BJ (cell line): ENCODE results near the gene RBMX. TPM values are rescaled to one million over a fixed set of nuclear protein-coding genes. Genes with fewer than 3 reads are reported as not detected.
A peak's percentile ranks its signal among the peaks of the same experiment; 100 is the strongest.

ENCODE experiments used
- CTCF ChIA-PET: fragments of 350-600 bp; formaldehyde crosslinking; extraction: SDS; loops from one replicate; lab custom pipeline; 2021; ENCODE audit warnings: antibody characterized with exemption, inconsistent platforms; lab: Yijun Ruan, JAX
- POLR2A ChIA-PET: fragments of 300-600 bp; sonication (Branson Sonifier 250); formaldehyde crosslinking; extraction: SDS; loops from one replicate; lab custom pipeline; 2021; ENCODE audit warnings: antibody characterized with exemption; lab: Charles Lee
- DNase-seq: peaks from one replicate; pipeline ENCODE4 v3.0.0-alpha.2; 2011; ENCODE audit warnings: low read depth
- H3K27me3 ChIP-seq: 2 replicates; pipeline ENCODE4 v1.6.0; 2011; ENCODE audit warnings: low read length; ENCODE audit not compliant: control insufficient read depth, insufficient read depth
- H3K36me3 ChIP-seq: 2 replicates; pipeline ENCODE4 v1.5.1; 2011; ENCODE audit warnings: low read length; ENCODE audit not compliant: control insufficient read depth, insufficient read depth
- H3K4me3 ChIP-seq: 2 replicates; pipeline ENCODE4 v1.5.1; 2011; ENCODE audit warnings: low read depth, mild to moderate bottlenecking, control low read depth, low read length
- polyA plus RNA-seq: library from polyadenylated mRNA; depleted of rRNA; stranded (reverse); fragments of >200 nt; gene quantifications from 2 replicates; pipeline ENCODE4 v1.2.3, GENCODE V29; 2011
- TF ChIP-seq, protein P1 (sequence below): IDR thresholded peaks from 2 replicates; pipeline ENCODE4 v1.5.1; 2011; ENCODE audit warnings: low read depth, mild to moderate bottlenecking, control low read depth, inconsistent platforms, low read length, moderate library complexity; ENCODE audit not compliant: insufficient read depth

RBMX gene
- polyA plus RNA-seq, 1 experiment = 73.5 TPM

DNA sequence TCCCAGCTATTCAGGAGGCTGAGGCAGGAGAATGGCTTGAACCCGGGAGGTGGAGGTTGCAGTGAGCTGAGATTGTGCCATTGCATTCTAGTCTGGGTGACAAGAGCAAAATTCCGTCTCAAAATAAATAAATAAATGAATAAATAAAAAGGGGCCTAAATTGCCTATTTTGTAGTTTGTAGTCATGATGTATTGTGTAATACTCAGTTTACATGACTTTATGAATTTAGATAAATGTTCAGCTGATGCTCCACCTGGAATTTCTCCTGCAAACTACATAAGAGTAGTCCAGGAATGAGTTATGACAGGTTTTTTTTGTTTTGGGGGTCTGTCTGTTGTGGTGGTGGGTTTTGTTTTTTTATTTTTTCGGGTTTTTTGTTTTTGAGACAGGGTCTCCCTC, 31.1 kb downstream of the RBMX start:
- no peak for DNase-seq
- H3K36me3 ChIP-seq = no peaks in the 10 kb centered on the region
- H3K27me3 ChIP-seq = no peaks in the 10 kb centered on the region
- ChIA-PET POLR2A (interaction anchor here (0.6 kb wide), 1 partner anchor 30 kb away, joined by 5 read pairs; no protein-coding TSS in a partner anchor), CTCF (interaction anchor here (0.6 kb wide), 1 partner anchor 581 kb away, joined by 3 read pairs; no protein-coding TSS in a partner anchor)
- TF ChIP-seq, protein P1, sequence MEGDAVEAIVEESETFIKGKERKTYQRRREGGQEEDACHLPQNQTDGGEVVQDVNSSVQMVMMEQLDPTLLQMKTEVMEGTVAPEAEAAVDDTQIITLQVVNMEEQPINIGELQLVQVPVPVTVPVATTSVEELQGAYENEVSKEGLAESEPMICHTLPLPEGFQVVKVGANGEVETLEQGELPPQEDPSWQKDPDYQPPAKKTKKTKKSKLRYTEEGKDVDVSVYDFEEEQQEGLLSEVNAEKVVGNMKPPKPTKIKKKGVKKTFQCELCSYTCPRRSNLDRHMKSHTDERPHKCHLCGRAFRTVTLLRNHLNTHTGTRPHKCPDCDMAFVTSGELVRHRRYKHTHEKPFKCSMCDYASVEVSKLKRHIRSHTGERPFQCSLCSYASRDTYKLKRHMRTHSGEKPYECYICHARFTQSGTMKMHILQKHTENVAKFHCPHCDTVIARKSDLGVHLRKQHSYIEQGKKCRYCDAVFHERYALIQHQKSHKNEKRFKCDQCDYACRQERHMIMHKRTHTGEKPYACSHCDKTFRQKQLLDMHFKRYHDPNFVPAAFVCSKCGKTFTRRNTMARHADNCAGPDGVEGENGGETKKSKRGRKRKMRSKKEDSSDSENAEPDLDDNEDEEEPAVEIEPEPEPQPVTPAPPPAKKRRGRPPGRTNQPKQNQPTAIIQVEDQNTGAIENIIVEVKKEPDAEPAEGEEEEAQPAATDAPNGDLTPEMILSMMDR = no peak
- no peak overlapping the region for H3K4me3 ChIP-seq

DNA sequence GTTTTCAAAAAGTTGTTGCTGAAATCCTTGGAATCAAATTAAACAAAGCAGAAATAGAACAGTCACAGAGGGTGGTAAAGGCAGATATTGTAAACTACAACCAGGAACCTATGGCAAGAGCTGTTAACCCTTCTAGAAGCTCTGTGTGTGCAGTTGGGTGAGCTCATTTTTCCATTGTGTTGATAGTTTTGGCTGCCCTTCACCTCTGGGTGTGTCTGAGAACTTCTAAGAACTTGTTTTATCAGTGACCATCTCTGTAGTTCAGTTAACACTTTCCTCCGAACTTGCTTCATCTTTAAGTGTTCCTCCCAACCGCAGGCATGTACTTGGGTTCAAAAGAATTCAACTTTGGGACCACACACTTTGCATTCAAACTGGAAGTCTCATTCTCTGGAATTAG, 32.7 kb downstream of the RBMX start:
- POLR2A ChIA-PET = no interaction called here
- no peaks in the 10 kb centered on the region for H3K36me3 ChIP-seq
- CTCF ChIA-PET = no interaction called here
- no peak for DNase-seq
- no peaks in the 10 kb centered on the region for H3K27me3 ChIP-seq
- TF ChIP-seq, protein P1 = no peak
- no peak overlapping the region for H3K4me3 ChIP-seq

DNA sequence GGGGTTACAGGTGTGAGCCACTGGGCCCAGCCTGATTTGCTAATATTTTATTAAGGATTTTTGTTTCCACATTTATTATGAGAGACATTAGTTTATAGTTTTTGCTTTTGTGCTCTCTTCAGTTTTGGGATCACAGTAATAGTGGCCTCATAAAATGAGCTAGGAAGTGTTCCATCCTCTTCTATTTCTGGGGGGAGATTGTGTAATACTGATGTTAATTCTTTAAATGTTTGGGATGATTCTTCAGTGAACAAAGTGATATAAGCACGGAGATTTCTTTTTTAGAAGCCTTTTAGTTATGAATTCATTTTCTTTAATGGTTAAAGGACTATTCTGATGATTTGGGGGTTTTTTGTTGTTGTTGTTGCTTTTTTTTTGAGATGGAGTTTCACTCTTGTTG, 41.3 kb downstream of the RBMX start:
- TF ChIP-seq, protein P1 = no peak
- H3K36me3 ChIP-seq = no peaks in the 10 kb centered on the region
- CTCF ChIA-PET = no interaction called here
- POLR2A ChIA-PET = interaction anchor here (0.5 kb wide), 1 partner anchor 40 kb away, joined by 7 read pairs; no protein-coding TSS in a partner anchor
- H3K27me3 ChIP-seq = no peaks in the 10 kb centered on the region
- peak; percentile 46 for DNase-seq
- no peak overlapping the region for H3K4me3 ChIP-seq

DNA sequence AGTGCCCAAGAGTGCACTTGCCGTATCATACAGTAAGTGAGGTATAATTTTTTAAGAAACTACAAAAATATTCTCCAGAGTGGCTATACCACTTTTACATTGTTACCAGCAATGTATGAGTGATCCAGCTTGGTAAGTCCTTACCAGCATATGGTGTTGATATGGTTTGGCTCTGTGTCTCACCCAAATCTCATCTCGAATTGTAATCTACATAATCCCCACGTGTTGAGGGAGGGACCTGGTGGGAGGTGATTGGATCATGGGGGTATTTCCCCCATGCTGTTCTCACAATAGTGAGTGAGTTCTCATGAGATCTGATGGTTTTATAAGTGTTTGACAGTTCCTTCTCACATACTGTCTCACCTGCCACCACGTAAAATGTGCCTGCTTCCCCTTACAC, 44.8 kb downstream of the RBMX start:
- CTCF ChIA-PET = no interaction called here
- no peak for DNase-seq
- TF ChIP-seq, protein P1 = no peak
- Histone ChIP-seq H3K4me3 (no peak overlapping the region), H3K27me3 (no peaks in the 10 kb centered on the region), H3K36me3 (no peaks in the 10 kb centered on the region)
- POLR2A ChIA-PET = no interaction called here

DNA sequence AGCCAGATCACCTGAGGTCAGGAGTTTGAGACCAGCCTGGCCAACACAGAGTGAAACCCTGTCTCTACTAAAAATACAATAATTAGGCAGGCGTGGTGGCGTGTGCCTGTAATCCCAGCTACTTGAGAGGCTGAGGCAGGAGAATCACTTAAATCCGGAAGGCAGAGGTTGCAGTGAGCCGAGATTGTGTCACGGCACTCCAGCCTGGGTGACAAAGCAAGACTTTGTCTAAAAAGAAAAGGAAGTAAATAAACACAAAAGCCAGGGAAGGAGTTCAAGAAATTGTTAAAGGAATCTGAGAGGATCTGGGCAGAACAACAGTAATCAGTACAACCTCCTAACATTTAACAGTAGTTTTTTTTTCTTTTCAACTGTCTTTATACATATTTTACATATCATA, 51.1 kb downstream of the RBMX start:
- TF ChIP-seq, protein P1 = no peak
- Histone ChIP-seq H3K27me3 (no peaks in the 10 kb centered on the region), H3K4me3 (no peak overlapping the region), H3K36me3 (no peaks in the 10 kb centered on the region)
- CTCF ChIA-PET = no interaction called here
- no peak for DNase-seq
- POLR2A ChIA-PET = no interaction called here
